Epithelial cell of proximal tubule (primary cell): ENCODE results near the gene RIPPLY3. TPM values are rescaled to one million over a fixed set of nuclear protein-coding genes. Genes with fewer than 3 reads are reported as not detected.
"Not testable (repeated sequence)": the region's sequence is repeated elsewhere in the genome, so short reads cannot be mapped to it uniquely, and the experiment has no call there.

Experiments
- DNase-seq: peaks from one replicate; pipeline ENCODE4 v3.0.0-alpha.2; 2011; ENCODE audit warnings: low read depth
- H3K4me3 ChIP-seq: 2 replicates; pipeline ENCODE4 v1.5.1; 2011; ENCODE audit warnings: low read depth, mild to moderate bottlenecking, low read length
- CTCF ChIP-seq: conservative IDR thresholded peaks from 2 replicates; pipeline ENCODE4 v1.5.1; 2012; ENCODE audit warnings: low read depth, mild to moderate bottlenecking, low read length
- total RNA-seq: library from RNA; depleted of rRNA; stranded (reverse); fragments of >200 nt; gene quantifications from 2 replicates; pipeline ENCODE4 v1.2.3, GENCODE V29; 2015

Gene RIPPLY3
- total RNA-seq, 1 donor from 2014 or later, result 5.1 TPM

GRCh38 chr21:37044643-37045042 lies 38.1 kb downstream of the RIPPLY3 start:
- no peak for TF ChIP-seq CTCF
- DNase-seq, result no peak
- no peak overlapping the region for H3K4me3 ChIP-seq

GRCh38 chr21:37045149-37045548 lies 38.6 kb downstream of the RIPPLY3 start:
- no peak for DNase-seq
- no peak overlapping the region for H3K4me3 ChIP-seq
- no peak for TF ChIP-seq CTCF

- H3K4me3 ChIP-seq, result no peak overlapping the region
- no peak for DNase-seq
- no peak for TF ChIP-seq CTCF
Observed at GRCh38 chr21:37045556-37045955, 39.1 kb downstream of the RIPPLY3 start.

GRCh38 chr21:37047079-37047478 lies 40.6 kb downstream of the RIPPLY3 start:
- H3K4me3 ChIP-seq, result no peak overlapping the region
- no peak for TF ChIP-seq CTCF
- no peak for DNase-seq

GRCh38 chr21:37049741-37050140 lies 43.2 kb downstream of the RIPPLY3 start:
- H3K4me3 ChIP-seq, DNase-seq: not testable (repeated sequence)

- no peak for TF ChIP-seq CTCF
- no peak for DNase-seq
- no peak overlapping the region for H3K4me3 ChIP-seq
Observed at GRCh38 chr21:37055271-37055855, 48.9 kb downstream of the RIPPLY3 start.

GRCh38 chr21:37057614-37058013 lies 51.1 kb downstream of the RIPPLY3 start:
- H3K4me3 ChIP-seq, result no peak overlapping the region
- no peak for TF ChIP-seq CTCF
- DNase-seq, result no peak
